Esophagus (tissue), 2 donors: ENCODE measurements around the gene JMJD7. TPM values are rescaled to one million over a fixed set of nuclear protein-coding genes. Genes with fewer than 3 reads are reported as not detected.
A peak's percentile ranks its signal among the peaks of the same experiment; 100 is the strongest.

Source experiments
- H3K27ac ChIP-seq, 2 donors: one replicate each; pipeline ENCODE4 v1.5.1; 2013; ENCODE audit warnings: low read depth in 2 of 2, mild to moderate bottlenecking in 2 of 2, inconsistent platforms in 1 of 2, low read length in 1 of 2, moderate library complexity in 1 of 2
- H3K27me3 ChIP-seq, 2 donors: one replicate each; pipeline ENCODE4 v1.6.1; 2013; ENCODE audit warnings: low read length in 2 of 2, control low read depth in 1 of 2, mild to moderate bottlenecking in 1 of 2; ENCODE audit not compliant: insufficient read depth in 2 of 2, control insufficient read depth in 1 of 2
- H3K36me3 ChIP-seq, 2 donors: one replicate each; pipeline ENCODE4 v1.6.1; 2013; ENCODE audit warnings: low read length in 1 of 2; ENCODE audit not compliant: control insufficient read depth in 2 of 2, insufficient read depth in 2 of 2
- H3K4me1 ChIP-seq, 2 donors: one replicate each; pipeline ENCODE4 v1.6.1; 2013; ENCODE audit warnings: low read length in 1 of 2; ENCODE audit not compliant: control insufficient read depth in 2 of 2, insufficient read depth in 2 of 2
- H3K4me3 ChIP-seq, 2 donors: one replicate each; pipeline ENCODE4 v1.5.1; 2013; ENCODE audit warnings: low read length in 2 of 2, mild to moderate bottlenecking in 2 of 2, low read depth in 1 of 2, moderate library complexity in 1 of 2
- H3K9me3 ChIP-seq, 2 donors: one replicate each; pipeline ENCODE4 v1.6.1; 2013; ENCODE audit warnings: mild to moderate bottlenecking in 2 of 2, low read depth in 1 of 2, low read length in 1 of 2, moderate library complexity in 1 of 2; ENCODE audit not compliant: control insufficient read depth in 2 of 2, insufficient read depth in 1 of 2
- WGBS, 2 donors: extraction: QIAGEN DNeasy Blood & Tissue Kit; methylation state at CpG; one replicate each; pipeline ENCODE4 v1.1.7; 2013; 5-methylcytosine and 5-hydroxymethylcytosine counted together
- polyA plus RNA-seq, 2 donors: library from polyadenylated mRNA; stranded (reverse); fragments of 200-250 nt; gene quantifications; one replicate each; pipeline ENCODE4 v1.2.3, GENCODE V29; 2013
- donor health status: healthy with polysubstance abuse.
- donor health status: Bipolar disorder and iron deficiency.

JMJD7 gene
- polyA plus RNA-seq, 2 donors = 27.9 to 39.4 TPM

- Histone ChIP-seq H3K9me3 (no peaks in the 10 kb centered on the region), H3K36me3 (no peaks in the 10 kb centered on the region), H3K27ac (no peak overlapping the region), H3K4me1 (peaks cover 7% of the 10 kb centered on the region in 2 donors), H3K4me3 (no peak overlapping the region), H3K27me3 (no peaks in the 10 kb centered on the region)
Measured at GRCh38 chr15:41789662-41790061, 38.2 kb upstream of the JMJD7 start.

GRCh38 chr15:41790169-41790568, 37.7 kb upstream of the JMJD7 start:
- H3K27ac ChIP-seq = peak overlapping the region in 1 of 2 donors; percentile 13
- H3K4me3 ChIP-seq = no peak overlapping the region
- H3K4me1 ChIP-seq = peaks cover 7% of the 10 kb centered on the region in 2 donors
- no peaks in the 10 kb centered on the region for H3K9me3 ChIP-seq
- no peaks in the 10 kb centered on the region for H3K36me3 ChIP-seq
- H3K27me3 ChIP-seq = no peaks in the 10 kb centered on the region
- 80 to 88% methylated on average over 3 of the region's 3 CpGs for WGBS, 2 donors

- H3K27me3 ChIP-seq = no peaks in the 10 kb centered on the region
- H3K27ac ChIP-seq = peak overlapping the region; percentile 31 to 55
- no peak overlapping the region for H3K4me3 ChIP-seq
- WGBS, 2 donors = 42 to 54% methylated on average over 5 of the region's 5 CpGs
- H3K4me1 ChIP-seq = peaks cover 7% of the 10 kb centered on the region in 2 donors
- no peaks in the 10 kb centered on the region for H3K36me3 ChIP-seq
- H3K9me3 ChIP-seq = no peaks in the 10 kb centered on the region
Measured at GRCh38 chr15:41790756-41791546, 36.9 kb upstream of the JMJD7 start.

- Histone ChIP-seq H3K27ac (peak overlapping the region in 1 of 2 donors; percentile 33), H3K9me3 (no peaks in the 10 kb centered on the region), H3K4me3 (no peak overlapping the region), H3K27me3 (no peaks in the 10 kb centered on the region), H3K4me1 (peaks cover 7% of the 10 kb centered on the region in 2 donors), H3K36me3 (no peaks in the 10 kb centered on the region)
- 88 to 89% methylated on average over 4 of the region's 4 CpGs for WGBS, 2 donors
Measured at GRCh38 chr15:41791547-41791937, 36.4 kb upstream of the JMJD7 start.

GRCh38 chr15:41792000-41792637, 35.8 kb upstream of the JMJD7 start:
- H3K9me3 ChIP-seq = no peaks in the 10 kb centered on the region
- H3K27me3 ChIP-seq = no peaks in the 10 kb centered on the region
- peaks cover 7% of the 10 kb centered on the region in 2 donors for H3K4me1 ChIP-seq
- 79 to 83% methylated on average over 5 of the region's 5 CpGs for WGBS, 2 donors
- H3K27ac ChIP-seq = no peak overlapping the region
- H3K4me3 ChIP-seq = no peak overlapping the region
- H3K36me3 ChIP-seq = no peaks in the 10 kb centered on the region

- WGBS, 2 donors = 52 to 57% methylated on average over 4 of the region's 4 CpGs
- Histone ChIP-seq H3K27ac (no peak overlapping the region), H3K27me3 (no peaks in the 10 kb centered on the region), H3K4me1 (peaks cover 7% of the 10 kb centered on the region in 2 donors), H3K36me3 (no peaks in the 10 kb centered on the region), H3K9me3 (no peaks in the 10 kb centered on the region), H3K4me3 (no peak overlapping the region)
Measured at GRCh38 chr15:41794081-41794480, 33.8 kb upstream of the JMJD7 start.

- peaks cover 0 to 8% of the 10 kb centered on the region in 2 donors for H3K36me3 ChIP-seq
- 35 to 57% methylated on average over 10 of the region's 10 CpGs for WGBS, 2 donors
- peak overlapping the region; percentile 6 to 44 for H3K27ac ChIP-seq
Measured at GRCh38 chr15:41795996-41796856, 31.7 kb upstream of the JMJD7 start.

GRCh38 chr15:41797201-41797944, 30.5 kb upstream of the JMJD7 start:
- WGBS, 2 donors = 58 to 72% methylated on average over 8 of the region's 8 CpGs
- H3K27me3 ChIP-seq = no peaks in the 10 kb centered on the region
- no peak overlapping the region for H3K4me3 ChIP-seq
- no peaks in the 10 kb centered on the region for H3K9me3 ChIP-seq
- H3K36me3 ChIP-seq = peaks cover 0 to 8% of the 10 kb centered on the region in 2 donors
- peak overlapping the region; percentile 22 to 50 for H3K27ac ChIP-seq
- peaks cover 0 to 3% of the 10 kb centered on the region in 2 donors for H3K4me1 ChIP-seq

More at GRCh38 chr15:41795996-41796856, 31.7 kb upstream of the JMJD7 start:
- Histone ChIP-seq H3K4me3 (no peak overlapping the region), H3K4me1 (peaks cover 0 to 5% of the 10 kb centered on the region in 2 donors), H3K27me3 (no peaks in the 10 kb centered on the region), H3K9me3 (no peaks in the 10 kb centered on the region)
